ENCODE measurements around the gene HOMER3.

DNA sequence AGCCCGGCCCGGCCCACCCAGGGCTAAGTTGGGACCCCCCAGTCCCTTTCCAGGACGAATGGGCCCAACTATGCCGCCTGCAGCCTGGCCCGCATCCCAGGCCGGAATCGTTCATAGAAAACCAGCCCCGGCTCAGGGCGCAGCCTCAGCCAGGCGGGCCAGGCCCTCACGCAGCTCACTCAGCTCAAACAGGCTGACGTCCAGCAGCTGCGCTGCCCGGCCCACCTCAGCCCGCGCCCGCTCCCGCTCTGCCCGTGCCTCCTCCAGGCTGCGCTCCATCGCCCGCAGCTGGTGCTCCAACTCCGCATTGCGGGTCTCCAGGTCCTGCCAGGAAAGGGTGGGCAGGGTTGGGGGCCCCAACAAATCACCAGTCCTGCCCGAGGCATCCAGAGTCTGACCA is 11.7 kb downstream of the HOMER3 start:
- TF ChIP-seq EZH2 (IDR thresholded peaks at IDR 0.05; ENCODE audit: borderline replicate concordance, low read length): no peak
- TF ChIP-seq, protein P1, sequence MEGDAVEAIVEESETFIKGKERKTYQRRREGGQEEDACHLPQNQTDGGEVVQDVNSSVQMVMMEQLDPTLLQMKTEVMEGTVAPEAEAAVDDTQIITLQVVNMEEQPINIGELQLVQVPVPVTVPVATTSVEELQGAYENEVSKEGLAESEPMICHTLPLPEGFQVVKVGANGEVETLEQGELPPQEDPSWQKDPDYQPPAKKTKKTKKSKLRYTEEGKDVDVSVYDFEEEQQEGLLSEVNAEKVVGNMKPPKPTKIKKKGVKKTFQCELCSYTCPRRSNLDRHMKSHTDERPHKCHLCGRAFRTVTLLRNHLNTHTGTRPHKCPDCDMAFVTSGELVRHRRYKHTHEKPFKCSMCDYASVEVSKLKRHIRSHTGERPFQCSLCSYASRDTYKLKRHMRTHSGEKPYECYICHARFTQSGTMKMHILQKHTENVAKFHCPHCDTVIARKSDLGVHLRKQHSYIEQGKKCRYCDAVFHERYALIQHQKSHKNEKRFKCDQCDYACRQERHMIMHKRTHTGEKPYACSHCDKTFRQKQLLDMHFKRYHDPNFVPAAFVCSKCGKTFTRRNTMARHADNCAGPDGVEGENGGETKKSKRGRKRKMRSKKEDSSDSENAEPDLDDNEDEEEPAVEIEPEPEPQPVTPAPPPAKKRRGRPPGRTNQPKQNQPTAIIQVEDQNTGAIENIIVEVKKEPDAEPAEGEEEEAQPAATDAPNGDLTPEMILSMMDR (IDR thresholded peaks at IDR 0.05; ENCODE audit: low read length): no peak

Measured in OCI-LY1 (cell line).